Mesendoderm (in vitro differentiated cells): ENCODE results near the gene MAP3K21.

Experiments
- DNase-seq: peaks from one replicate; pipeline ENCODE4 v3.0.0; 2013
- H2AK5ac ChIP-seq: 2 replicates; pipeline ENCODE4 v1.6.1; 2013; ENCODE audit warnings: low read length, inconsistent platforms
- H2BK120ac ChIP-seq: 2 replicates; pipeline ENCODE4 v1.6.1; 2013; ENCODE audit warnings: low read depth, mild to moderate bottlenecking, low read length, moderate library complexity, mixed read lengths
- H2BK15ac ChIP-seq: replicated peaks from 2 replicates; pipeline ENCODE4 v1.6.1; 2013; ENCODE audit warnings: low read depth, mild to moderate bottlenecking, moderate library complexity
- H2BK5ac ChIP-seq: 2 replicates; pipeline ENCODE4 v1.6.1; 2013; ENCODE audit warnings: low read length, inconsistent platforms
- H3K18ac ChIP-seq: 2 replicates; pipeline ENCODE4 v1.6.1; 2013; ENCODE audit warnings: mild to moderate bottlenecking, low read length, mixed read lengths
- H3K23ac ChIP-seq: one replicate; pipeline ENCODE4 v1.6.1; 2013; ENCODE audit warnings: low read length
- H3K27ac ChIP-seq: 2 replicates; pipeline ENCODE4 v1.5.1; 2013; ENCODE audit warnings: low read depth, mild to moderate bottlenecking, inconsistent platforms, low read length, moderate library complexity
- H3K27me3 ChIP-seq: 2 replicates; pipeline ENCODE4 v1.6.1; 2013; ENCODE audit warnings: low read length, control low read depth, mild to moderate bottlenecking, inconsistent platforms; ENCODE audit not compliant: insufficient read depth, poor library complexity
- H3K36me3 ChIP-seq: 2 replicates; pipeline ENCODE4 v1.6.1; 2013; ENCODE audit warnings: low read length, inconsistent platforms; ENCODE audit not compliant: control insufficient read depth, insufficient read depth
- H3K4ac ChIP-seq: one replicate; pipeline ENCODE4 v1.6.1; 2013; ENCODE audit warnings: low read depth, mild to moderate bottlenecking, low read length, moderate library complexity
- H3K4me1 ChIP-seq: 2 replicates; pipeline ENCODE4 v1.6.1; 2013; ENCODE audit warnings: low read depth, low read length, inconsistent platforms; ENCODE audit not compliant: control insufficient read depth
- H3K4me2 ChIP-seq: 2 replicates; pipeline ENCODE4 v1.6.1; 2013; ENCODE audit warnings: low read length
- H3K4me3 ChIP-seq: 2 replicates; pipeline ENCODE4 v1.5.1; 2013; ENCODE audit warnings: mild to moderate bottlenecking, low read length
- H3K56ac ChIP-seq: one replicate; pipeline ENCODE4 v1.6.1; 2013; ENCODE audit warnings: low read length
- H3K79me1 ChIP-seq: 2 replicates; pipeline ENCODE4 v1.6.1; 2013; ENCODE audit warnings: low read length, inconsistent platforms
- H3K79me2 ChIP-seq: 2 replicates; pipeline ENCODE4 v1.6.1; 2013; ENCODE audit warnings: mild to moderate bottlenecking, low read length; ENCODE audit not compliant: control insufficient read depth, insufficient read depth
- H3K9ac ChIP-seq: 2 replicates; pipeline ENCODE4 v1.6.1; 2013; ENCODE audit warnings: low read length, inconsistent platforms
- H4K5ac ChIP-seq: one replicate; pipeline ENCODE4 v1.6.1; 2013; ENCODE audit warnings: low read length
- H4K8ac ChIP-seq: one replicate; pipeline ENCODE4 v1.6.1; 2013; ENCODE audit warnings: low read depth, mild to moderate bottlenecking, control low read depth, low read length, moderate library complexity
- WGBS: extraction: QIAGEN DNeasy Blood & Tissue Kit; methylation state at CpG from one replicate; pipeline ENCODE4 v1.1.7; 2013; ENCODE audit warnings: low lambda C conversion rate, missing lambda C conversion rate; ENCODE audit not compliant: insufficient coverage; ENCODE audit errors: extremely low coverage; 5-methylcytosine and 5-hydroxymethylcytosine counted together

Gene MAP3K21

GRCh38 chr1:233394860-233395717, 67.6 kb downstream of the MAP3K21 start:
- H2AK5ac ChIP-seq = no peak overlapping the region
- no peak overlapping the region for H3K4ac ChIP-seq
- H3K4me1 ChIP-seq = no peaks in the 10 kb centered on the region
- no peaks in the 10 kb centered on the region for H3K79me1 ChIP-seq
- H2BK120ac ChIP-seq = no peak overlapping the region
- H3K4me3 ChIP-seq = no peak overlapping the region
- no peak overlapping the region for H2BK15ac ChIP-seq
- H3K9ac ChIP-seq = no peak overlapping the region
- H3K4me2 ChIP-seq = no peak overlapping the region
- no CpG with 5 or more reads among the region's 13 CpGs for WGBS
- peak; percentile 68 for DNase-seq
- no peak overlapping the region for H4K5ac ChIP-seq
- H3K36me3 ChIP-seq = no peaks in the 10 kb centered on the region
- no peak overlapping the region for H3K18ac ChIP-seq
- H3K79me2 ChIP-seq = no peaks in the 10 kb centered on the region
- no peak overlapping the region for H4K8ac ChIP-seq
- no peak overlapping the region for H3K56ac ChIP-seq
- no peak overlapping the region for H2BK5ac ChIP-seq
- H3K23ac ChIP-seq = no peak overlapping the region
- no peaks in the 10 kb centered on the region for H3K27me3 ChIP-seq
- no peak overlapping the region for H3K27ac ChIP-seq

GRCh38 chr1:233395863-233396646, 68.5 kb downstream of the MAP3K21 start:
- no peak overlapping the region for H3K27ac ChIP-seq
- 100% methylated on average over 2 of the region's 15 CpGs for WGBS
- no peaks in the 10 kb centered on the region for H3K79me1 ChIP-seq

GRCh38 chr1:233406339-233406960, 78.9 kb downstream of the MAP3K21 start:
- no CpG with 5 or more reads among the region's 4 CpGs for WGBS
- Histone ChIP-seq H4K8ac (no peak overlapping the region), H3K56ac (no peak overlapping the region), H3K23ac (no peak overlapping the region), H2AK5ac (no peak overlapping the region), H3K18ac (no peak overlapping the region), H2BK5ac (no peak overlapping the region), H3K27me3 (no peaks in the 10 kb centered on the region), H4K5ac (no peak overlapping the region), H3K4me1 (no peaks in the 10 kb centered on the region), H2BK15ac (no peak overlapping the region), H3K4ac (no peak overlapping the region), H3K79me2 (no peaks in the 10 kb centered on the region), H3K79me1 (no peaks in the 10 kb centered on the region), H3K27ac (no peak overlapping the region), H3K9ac (no peak overlapping the region), H2BK120ac (no peak overlapping the region), H3K4me3 (no peak overlapping the region), H3K4me2 (no peak overlapping the region), H3K36me3 (no peaks in the 10 kb centered on the region)
- no peak for DNase-seq

More at GRCh38 chr1:233395863-233396646, 68.5 kb downstream of the MAP3K21 start:
- no peak overlapping the region for H2BK15ac ChIP-seq
- no peak overlapping the region for H3K4ac ChIP-seq
- no peak for DNase-seq
- no peak overlapping the region for H2BK5ac ChIP-seq
- no peak overlapping the region for H3K4me3 ChIP-seq
- no peak overlapping the region for H3K9ac ChIP-seq
- H3K27me3 ChIP-seq = no peaks in the 10 kb centered on the region
- H4K5ac ChIP-seq = no peak overlapping the region
- no peak overlapping the region for H3K4me2 ChIP-seq
- H3K79me2 ChIP-seq = no peaks in the 10 kb centered on the region
- H3K23ac ChIP-seq = no peak overlapping the region
- H4K8ac ChIP-seq = no peak overlapping the region
- no peaks in the 10 kb centered on the region for H3K36me3 ChIP-seq
- no peak overlapping the region for H3K56ac ChIP-seq
- H2AK5ac ChIP-seq = no peak overlapping the region
- H2BK120ac ChIP-seq = no peak overlapping the region
- H3K4me1 ChIP-seq = no peaks in the 10 kb centered on the region
- H3K18ac ChIP-seq = no peak overlapping the region

- Histone ChIP-seq H3K9ac (no peak overlapping the region), H3K23ac (no peak overlapping the region), H3K79me1 (no peaks in the 10 kb centered on the region), H3K27ac (no peak overlapping the region), H3K4me3 (no peak overlapping the region), H2BK5ac (no peak overlapping the region), H2AK5ac (no peak overlapping the region), H3K27me3 (no peaks in the 10 kb centered on the region), H3K56ac (no peak overlapping the region), H3K36me3 (no peaks in the 10 kb centered on the region), H3K4me2 (no peak overlapping the region), H2BK15ac (no peak overlapping the region), H4K5ac (no peak overlapping the region), H3K18ac (no peak overlapping the region), H3K4ac (no peak overlapping the region), H3K79me2 (no peaks in the 10 kb centered on the region), H4K8ac (no peak overlapping the region), H3K4me1 (no peaks in the 10 kb centered on the region), H2BK120ac (no peak overlapping the region)
- no peak for DNase-seq
- WGBS = no CpG with 5 or more reads among the region's 6 CpGs
These were observed 79.6 kb downstream of the MAP3K21 start for GRCh38 chr1:233406994-233407631.

- Histone ChIP-seq H3K4ac (no peak overlapping the region), H3K79me1 (no peaks in the 10 kb centered on the region)
These were observed 82.0 kb downstream of the MAP3K21 start for GRCh38 chr1:233409540-233409939.

More at GRCh38 chr1:233409540-233409939, 82.0 kb downstream of the MAP3K21 start:
- no peak overlapping the region for H3K27ac ChIP-seq
- no peak overlapping the region for H4K8ac ChIP-seq
- WGBS = no CpG with 5 or more reads among the region's 2 CpGs
- H3K4me3 ChIP-seq = no peak overlapping the region
- H3K79me2 ChIP-seq = no peaks in the 10 kb centered on the region
- H2AK5ac ChIP-seq = no peak overlapping the region
- H3K9ac ChIP-seq = no peak overlapping the region
- H3K4me1 ChIP-seq = no peaks in the 10 kb centered on the region
- H2BK15ac ChIP-seq = no peak overlapping the region
- no peak overlapping the region for H4K5ac ChIP-seq
- no peak overlapping the region for H3K23ac ChIP-seq
- no peak overlapping the region for H2BK5ac ChIP-seq
- no peaks in the 10 kb centered on the region for H3K27me3 ChIP-seq
- H3K56ac ChIP-seq = no peak overlapping the region
- H3K36me3 ChIP-seq = no peaks in the 10 kb centered on the region
- H3K18ac ChIP-seq = no peak overlapping the region
- no peak for DNase-seq
- H3K4me2 ChIP-seq = no peak overlapping the region
- H2BK120ac ChIP-seq = no peak overlapping the region
